Measurements from ENCODE around the gene MYZAP. TPM values are rescaled to one million over a fixed set of nuclear protein-coding genes. Genes with fewer than 3 reads are reported as not detected.

MYZAP gene
- total and polyA plus RNA-seq, 2 of the 13 experiments (the other 11 are each of a cell fraction or from before 2014, with no cell fraction given), result not detected

- FAIRE-seq, result no peak
- CTCF ChIA-PET (ENCODE audit: low intra/inter-chr PET ratio, low total read pairs), result no interaction called here
These were observed 46.7 kb upstream of the MYZAP start for GRCh38 chr15:57544848-57545480.

GRCh38 chr15:57545995-57546394 is 45.7 kb upstream of the MYZAP start:
- ChIA-PET POLR2A (no interaction called here), CTCF (ENCODE audit: low intra/inter-chr PET ratio, low total read pairs) (no interaction called here)
- ATAC-seq, result no peak
- FAIRE-seq, result no peak
- 82% methylated on average over 7 of the region's 8 CpGs for WGBS (ENCODE audit: low lambda C conversion rate)
- DNase-seq (ENCODE audit: low spot score), result no peak
- peaks cover 19% of the 10 kb centered on the region for H3K4me1 ChIP-seq (ENCODE audit: insufficient read depth, low read length)
- intact Hi-C loops (cut with micrococcal nuclease; ENCODE audit: unreplicated experiment) (no loop called here), in situ Hi-C loops (cut with HindIII; ENCODE audit: extremely low pct_ligation_motif_present, low pct_unique_long_range_greater_than_20kb) (loop anchor here (25.0 kb wide), 3 partner anchors 384 to 1059 kb away; no protein-coding TSS in a partner anchor)
- no peak overlapping the region for H3K4me3 ChIP-seq (replicated peaks in 1 of 3; ENCODE audit: insufficient read depth in 1 of 3, low read depth in 2 of 3, low read length in 3 of 3)
- no peaks in the 10 kb centered on the region for H3K79me2 ChIP-seq (ENCODE audit: insufficient read depth, low read length)
- no peak overlapping the region for H3K9ac ChIP-seq (ENCODE audit: insufficient read depth, low read depth, low read length)
- H3K27me3 ChIP-seq (ENCODE audit: control insufficient read depth in 1 of 2, insufficient read depth in 2 of 2, low read length in 2 of 2), result no peaks in the 10 kb centered on the region
- H3K27ac ChIP-seq (ENCODE audit: extremely low read length, insufficient read depth, low read length), result no peak overlapping the region
- no TSS peak for BruUV-seq (replicated peaks)
- H3K9me3 ChIP-seq (ENCODE audit: low read length), result no peaks in the 10 kb centered on the region
- H3K36me3 ChIP-seq (replicated peaks in 1 of 2; ENCODE audit: control insufficient read depth in 1 of 2, insufficient read depth in 2 of 2, low read length in 2 of 2), result peaks cover 6 to 25% of the 10 kb centered on the region in 2 experiments; a peak in 4 of 5 replicates
- no peak overlapping the region for H2AFZ ChIP-seq (ENCODE audit: low read length)
- no peak for TF ChIP-seq ZKSCAN8 (CRISPR knock-in tag; IDR thresholded peaks at IDR 0.05; ENCODE audit: borderline replicate concordance)
- no peak for TF ChIP-seq ZBTB46 (CRISPR knock-in tag; IDR thresholded peaks at IDR 0.05; ENCODE audit: borderline replicate concordance)
- TF ChIP-seq PRMT3 (CRISPR knock-in tag; IDR thresholded peaks at IDR 0.05; ENCODE audit: borderline replicate concordance, low read depth), result no peak
- TF ChIP-seq TFDP2 (CRISPR knock-in tag; IDR thresholded peaks at IDR 0.05), result no peak
- TF ChIP-seq ESRRA (CRISPR knock-in tag; IDR thresholded peaks at IDR 0.05; ENCODE audit: low read depth), result no peak
- TF ChIP-seq HDAC2 (CRISPR knock-in tag; IDR thresholded peaks at IDR 0.05), result no peak
- no peak for TF ChIP-seq MZF1 (CRISPR knock-in tag; IDR thresholded peaks at IDR 0.05; ENCODE audit: borderline replicate concordance)
- TF ChIP-seq ZNF580 (CRISPR knock-in tag; IDR thresholded peaks at IDR 0.05; ENCODE audit: borderline replicate concordance, low read depth), result no peak
- H4K20me1 ChIP-seq (ENCODE audit: insufficient read depth, low read length), result no peaks in the 10 kb centered on the region
- H3K4me2 ChIP-seq (ENCODE audit: low read depth, low read length), result no peak overlapping the region

More at GRCh38 chr15:57544848-57545480, 46.7 kb upstream of the MYZAP start:
- WGBS (ENCODE audit: low lambda C conversion rate), result 92% methylated on average over 10 of the region's 11 CpGs
- no TSS peak for BruUV-seq (replicated peaks)
- DNase-seq (ENCODE audit: low spot score) (no peak), ATAC-seq (no peak)
- POLR2A ChIA-PET, result no interaction called here
- Histone ChIP-seq H3K27me3 (ENCODE audit: control insufficient read depth in 1 of 2, insufficient read depth in 2 of 2, low read length in 2 of 2) (no peaks in the 10 kb centered on the region), H3K4me2 (ENCODE audit: low read depth, low read length) (no peak overlapping the region), H3K4me1 (ENCODE audit: insufficient read depth, low read length) (peaks cover 24% of the 10 kb centered on the region), H3K79me2 (ENCODE audit: insufficient read depth, low read length) (no peaks in the 10 kb centered on the region), H3K4me3 (replicated peaks in 1 of 3; ENCODE audit: insufficient read depth in 1 of 3, low read depth in 2 of 3, low read length in 3 of 3) (no peak overlapping the region), H2AFZ (ENCODE audit: low read length) (no peak overlapping the region), H4K20me1 (ENCODE audit: insufficient read depth, low read length) (no peaks in the 10 kb centered on the region), H3K36me3 (replicated peaks in 1 of 2; ENCODE audit: control insufficient read depth in 1 of 2, insufficient read depth in 2 of 2, low read length in 2 of 2) (peaks cover 6 to 25% of the 10 kb centered on the region in 2 experiments; a peak in 4 of 5 replicates), H3K9ac (ENCODE audit: insufficient read depth, low read depth, low read length) (no peak overlapping the region), H3K27ac (ENCODE audit: extremely low read length, insufficient read depth, low read length) (no peak overlapping the region), H3K9me3 (ENCODE audit: low read length) (no peaks in the 10 kb centered on the region)
- in situ Hi-C loops (cut with HindIII; ENCODE audit: extremely low pct_ligation_motif_present, low pct_unique_long_range_greater_than_20kb), result loop anchor here (5.0 to 25.0 kb wide), 4 partner anchors 203 to 1058 kb away; no protein-coding TSS in a partner anchor
- intact Hi-C loops (cut with micrococcal nuclease; ENCODE audit: unreplicated experiment), result no loop called here
- TF ChIP-seq RELA (CRISPR knock-in tag; IDR thresholded peaks at IDR 0.05), result no peak
